ENCODE data around the gene SEL1L3.

The SEL1L3 gene

DNA sequence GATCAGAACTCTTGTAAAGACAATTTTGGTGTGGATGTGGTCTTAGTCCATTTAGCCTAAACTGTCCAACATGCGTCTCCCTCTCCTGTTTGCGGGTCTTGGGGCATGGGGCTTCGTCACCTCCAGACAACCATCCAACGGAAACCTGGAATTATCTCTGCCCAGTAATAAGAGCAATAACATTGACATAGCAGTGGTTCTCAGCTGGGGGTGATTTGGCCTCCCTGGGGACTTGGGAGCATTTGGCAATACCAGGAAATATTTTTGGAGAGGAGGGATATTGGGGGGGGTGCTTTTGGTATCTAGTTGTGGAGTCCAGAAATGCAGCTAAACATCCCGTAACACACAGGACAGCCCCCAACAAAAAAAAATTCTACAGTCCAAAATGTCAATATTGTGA lies 47.2 kb downstream of the SEL1L3 start:
- no peak for DNase-seq

DNA sequence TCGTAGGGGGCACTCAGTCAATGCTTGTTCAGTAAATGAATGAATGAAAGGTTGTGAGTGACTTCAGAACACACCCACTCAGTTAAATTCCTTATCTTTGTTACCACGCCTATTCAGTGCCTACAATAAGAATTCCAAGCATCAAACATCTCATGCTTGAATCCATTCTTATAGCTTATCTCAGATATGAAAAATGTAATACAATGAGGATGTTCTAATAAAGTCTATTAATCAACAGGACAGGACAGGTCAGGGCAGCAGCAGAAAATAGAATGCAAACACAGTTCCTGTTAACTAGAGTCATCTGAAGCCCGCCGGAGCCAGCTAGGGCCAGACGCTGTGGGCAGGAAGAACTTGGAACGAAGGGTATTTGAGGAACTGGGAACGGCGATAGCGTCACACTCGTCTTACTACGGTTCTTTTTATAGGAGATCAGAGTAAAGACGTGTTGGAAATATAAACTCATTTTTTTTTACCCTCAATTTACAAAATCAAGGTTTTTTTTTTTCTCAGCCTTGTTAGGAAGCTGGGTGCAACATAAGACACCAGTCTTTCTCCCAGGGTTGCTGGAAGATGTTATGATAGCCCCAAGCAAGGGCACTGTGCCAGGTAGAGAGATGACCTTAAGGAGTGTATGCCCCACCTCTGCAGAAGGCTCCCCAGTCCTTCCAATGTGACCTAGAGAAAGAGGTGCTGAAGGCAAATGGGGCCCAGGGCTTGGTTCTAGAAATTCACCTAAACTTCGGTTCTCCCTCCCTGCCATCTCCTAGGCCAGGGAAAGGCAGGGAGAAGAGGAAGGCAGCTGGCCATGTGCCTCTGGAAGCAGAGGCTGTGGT lies 48.3 kb downstream of the SEL1L3 start:
- DNase-seq: no peak

DNA sequence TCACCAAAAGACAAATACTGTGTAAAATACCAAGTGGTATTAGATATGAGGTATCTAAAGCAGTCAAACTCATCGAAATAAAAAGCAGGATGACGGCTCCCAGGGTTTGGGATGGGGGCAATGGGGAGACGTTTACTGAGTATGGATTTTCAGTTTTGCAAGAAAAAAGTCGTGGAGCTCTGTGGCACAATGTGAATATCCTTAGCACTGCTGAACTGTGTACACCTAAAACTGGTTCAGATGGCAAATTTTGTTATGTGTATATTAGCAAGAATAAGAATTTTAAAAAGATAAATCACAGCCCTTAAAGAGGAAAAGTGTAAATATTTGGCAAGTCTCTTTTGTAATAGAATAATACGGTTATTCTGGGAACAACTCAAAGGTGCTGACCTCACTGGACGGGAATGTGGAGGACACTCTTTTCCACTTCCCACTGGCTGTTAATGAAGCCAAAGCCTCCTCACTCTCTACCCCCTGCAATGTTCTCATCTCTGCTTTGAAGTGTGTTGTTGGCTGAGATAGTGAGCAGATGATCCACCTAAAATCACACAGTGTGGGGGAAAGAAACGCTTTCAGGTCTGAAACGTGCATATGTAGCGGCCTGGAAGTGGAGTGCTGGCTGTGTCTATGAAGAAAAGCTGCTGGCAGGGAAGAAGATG lies 49.2 kb downstream of the SEL1L3 start:
- no peak for DNase-seq

DNA sequence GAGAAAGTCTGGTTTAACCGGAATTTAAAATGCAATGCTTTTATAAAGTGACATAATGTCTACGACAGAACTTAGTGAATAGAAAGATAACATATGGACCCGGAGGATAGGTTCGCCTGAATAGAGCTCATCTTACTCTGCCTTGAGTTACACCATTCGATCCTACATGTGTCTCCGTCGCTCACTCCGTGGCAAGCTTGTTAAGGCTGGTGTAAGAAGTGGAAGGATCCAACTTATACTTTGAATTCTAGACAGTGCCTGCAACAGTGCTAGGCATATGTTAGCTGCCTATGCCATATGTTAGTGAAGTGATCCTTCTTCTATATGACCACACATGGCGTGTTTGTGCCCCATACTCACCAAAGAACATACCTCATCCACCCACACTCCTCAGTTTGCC lies 50.9 kb downstream of the SEL1L3 start:
- DNase-seq: no peak

DNA sequence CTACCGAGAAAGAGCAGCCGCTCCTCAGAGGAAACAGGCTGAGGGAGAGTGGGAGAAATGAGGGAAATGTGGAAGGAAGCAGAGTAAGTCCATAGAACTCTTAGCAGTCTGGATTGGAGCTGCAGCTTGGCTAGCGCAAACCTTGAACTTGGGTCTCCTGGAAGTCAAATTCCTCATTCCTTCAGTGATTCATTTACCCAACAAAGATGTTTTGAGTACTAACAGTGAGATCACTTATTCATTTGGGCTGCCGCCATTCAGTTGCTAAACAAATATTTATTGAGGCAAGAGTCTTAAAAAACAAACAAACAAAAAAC lies 51.5 kb downstream of the SEL1L3 start:
- DNase-seq: no peak

DNA sequence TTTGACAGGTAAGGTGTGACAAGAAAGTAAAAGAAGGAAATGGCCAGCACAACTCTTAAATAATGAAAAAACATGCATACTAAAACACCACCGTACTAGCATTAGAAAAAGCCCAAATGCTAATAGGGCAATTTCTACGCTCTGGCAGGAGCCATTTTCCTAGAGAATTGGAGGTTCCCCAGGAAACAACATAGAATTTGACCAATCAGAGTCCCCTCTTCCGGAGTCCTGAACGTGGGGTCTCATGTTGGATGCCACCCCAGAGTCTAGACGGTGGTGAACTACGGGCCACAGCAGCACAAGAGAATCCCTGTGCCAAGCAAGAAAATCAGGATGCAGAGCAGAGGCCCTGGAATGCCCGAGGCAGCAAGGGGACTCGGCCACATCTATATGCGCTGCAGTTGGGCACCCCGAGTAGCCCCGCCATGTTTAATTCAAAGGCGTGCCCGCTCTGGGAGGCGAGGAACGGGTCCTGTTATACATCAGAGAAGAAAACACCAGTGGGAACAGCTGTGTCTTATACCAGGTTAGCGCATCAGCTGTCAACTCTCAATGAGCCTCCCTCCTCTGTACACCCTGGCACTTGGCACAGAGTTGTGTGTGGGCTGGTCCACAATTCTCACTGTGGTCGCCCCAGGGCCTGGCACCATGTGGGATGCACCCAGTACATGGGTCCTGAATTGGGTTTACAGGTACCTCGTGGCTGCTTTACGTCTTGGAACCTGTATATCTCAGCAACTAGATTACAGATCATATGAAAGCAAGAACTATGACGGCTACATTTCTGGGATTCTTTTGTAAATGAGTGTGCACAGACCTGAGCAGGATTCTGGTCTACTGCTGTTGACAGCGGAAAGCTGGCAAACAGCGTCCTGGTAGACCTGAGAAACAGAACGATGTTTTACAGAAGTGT lies 52.1 kb downstream of the SEL1L3 start:
- DNase-seq: no peak

DNA sequence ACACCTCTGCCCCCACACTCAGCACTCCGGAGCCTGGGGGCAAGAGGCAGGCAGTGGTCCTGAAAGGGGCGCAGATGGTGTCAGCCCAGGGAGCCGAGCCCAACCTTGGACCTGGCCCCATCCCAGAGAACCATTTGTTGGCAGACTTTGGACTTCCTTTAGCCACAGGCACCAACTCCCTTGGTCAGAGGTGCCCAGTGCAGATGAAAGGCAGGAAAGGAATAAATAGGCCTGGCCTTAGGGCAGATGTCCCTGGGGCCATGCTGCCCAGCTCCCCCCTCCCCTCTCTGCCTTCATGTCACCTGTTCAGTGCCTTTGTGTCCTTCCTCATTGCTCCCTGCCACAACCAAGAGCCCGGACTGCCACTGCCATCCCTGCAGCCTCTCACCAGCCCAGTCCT lies 52.8 kb downstream of the SEL1L3 start:
- no peak for DNase-seq

DNA sequence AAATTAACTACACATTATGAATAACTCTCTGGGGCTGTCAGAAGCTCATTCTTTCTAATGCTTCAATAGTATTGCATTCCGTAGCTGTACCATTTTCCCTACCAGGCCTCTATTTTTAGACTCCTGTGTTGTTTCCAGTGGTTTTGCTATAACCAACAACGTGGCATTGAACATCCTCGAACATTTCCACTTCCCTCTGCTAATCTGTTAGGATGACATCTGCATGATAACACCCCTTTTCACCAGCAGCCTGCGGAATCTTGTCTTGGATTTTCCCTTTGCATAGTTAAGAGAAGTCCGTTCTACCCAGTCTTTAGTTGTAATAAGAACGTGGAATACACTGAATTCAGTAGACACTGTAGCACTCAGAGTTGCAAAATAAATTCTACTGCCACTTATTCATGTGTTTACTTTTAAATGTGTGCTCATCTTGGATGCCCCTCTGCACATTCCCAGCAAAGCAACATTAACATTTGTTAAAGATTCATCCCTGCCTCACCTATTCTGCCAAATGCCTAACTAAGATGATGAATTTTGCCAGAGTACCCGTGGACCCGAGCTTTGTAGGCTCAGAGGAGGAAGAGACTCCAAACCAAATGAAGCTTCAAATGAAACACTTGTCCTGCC lies 55.6 kb downstream of the SEL1L3 start:
- DNase-seq: no peak

DNA sequence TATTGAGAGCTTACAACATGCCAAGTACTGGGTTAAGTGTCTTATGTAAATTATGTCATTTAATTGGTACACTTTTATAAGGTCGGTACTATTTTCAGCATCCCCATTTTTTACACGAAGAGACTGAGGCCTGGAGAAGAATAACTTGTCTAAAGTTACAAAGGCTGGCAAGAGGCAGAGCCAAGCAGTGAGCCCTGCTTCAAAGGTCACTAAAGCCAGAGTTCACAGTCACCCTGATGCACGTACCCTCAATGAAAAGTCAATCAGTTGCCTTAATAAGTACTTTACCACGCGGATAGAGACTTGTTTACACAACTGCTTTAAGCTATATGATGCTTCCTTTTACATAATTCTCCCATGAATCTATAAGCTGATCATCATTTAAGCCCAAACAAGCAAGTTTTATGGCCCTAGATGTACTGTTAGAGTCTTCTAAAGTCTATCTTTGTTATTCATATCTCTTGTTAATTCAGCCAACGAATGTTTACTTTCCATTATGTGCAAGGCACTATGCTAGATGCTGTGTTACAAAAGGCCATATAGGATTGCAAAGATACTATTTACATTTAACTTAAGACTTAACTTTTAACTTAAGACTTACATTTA lies 57.4 kb downstream of the SEL1L3 start:
- no peak for DNase-seq

DNA sequence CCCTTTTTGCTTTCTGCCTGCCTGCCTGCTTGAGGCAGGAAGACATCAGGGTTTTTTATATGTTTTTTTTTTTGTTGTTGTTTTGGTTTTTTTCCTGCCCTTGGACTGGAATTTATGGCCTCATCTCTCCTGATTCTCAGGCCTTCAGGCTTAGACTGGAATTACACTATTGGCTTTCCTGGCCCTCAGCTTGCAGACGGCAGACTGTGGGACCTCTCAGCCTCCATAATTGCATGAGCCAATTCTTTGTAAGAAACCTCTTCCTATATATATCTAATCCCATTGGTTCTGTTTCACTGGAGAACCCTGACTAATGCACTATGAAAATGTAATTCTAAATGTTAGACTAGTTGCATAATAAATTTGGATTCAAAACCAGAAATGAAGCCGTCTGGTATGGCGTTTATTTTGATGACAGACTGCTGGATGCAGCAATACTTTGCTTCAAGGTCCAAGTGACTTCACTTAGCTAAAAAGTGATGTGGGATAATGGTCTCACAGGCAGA lies 59.0 kb downstream of the SEL1L3 start:
- no peak for DNase-seq

DNA sequence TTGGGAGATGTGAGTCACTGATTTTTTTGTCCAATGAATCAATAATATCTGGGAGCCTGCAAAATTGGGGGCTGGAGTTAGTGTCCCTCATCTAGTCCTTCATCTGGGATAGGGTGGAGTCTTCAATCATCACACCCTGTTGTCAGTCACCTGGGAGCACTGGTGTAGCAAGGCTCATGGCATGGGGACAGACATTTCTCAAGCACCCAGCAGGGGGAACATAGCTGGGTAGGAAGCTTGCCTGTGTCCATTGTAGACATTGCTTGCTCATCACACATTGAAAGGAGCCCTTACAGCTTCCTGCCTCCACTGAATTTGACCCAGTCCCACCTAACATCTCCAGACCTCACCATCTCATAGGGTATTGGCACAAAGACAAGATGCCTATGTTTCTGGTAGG lies 61.2 kb downstream of the SEL1L3 start:
- DNase-seq: no peak

DNA sequence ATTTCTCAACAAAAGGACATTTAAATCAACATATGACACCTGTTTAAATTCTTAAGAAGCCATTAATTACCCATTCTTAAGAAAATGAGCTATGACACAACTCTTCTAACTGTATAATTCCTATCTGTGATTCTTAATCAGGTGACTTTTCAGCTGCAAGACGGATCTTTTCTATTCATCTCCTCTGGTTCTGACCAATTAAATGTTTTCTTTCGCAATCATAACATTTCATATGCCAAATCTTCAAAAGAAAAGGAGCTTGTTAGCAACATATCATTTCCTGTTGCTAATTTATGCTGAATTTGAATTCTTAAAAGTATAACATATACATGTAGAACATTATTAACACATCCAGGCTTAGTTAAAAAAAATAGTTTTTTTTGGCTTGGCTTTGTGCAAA lies 62.5 kb downstream of the SEL1L3 start:
- no peak for DNase-seq

DNA sequence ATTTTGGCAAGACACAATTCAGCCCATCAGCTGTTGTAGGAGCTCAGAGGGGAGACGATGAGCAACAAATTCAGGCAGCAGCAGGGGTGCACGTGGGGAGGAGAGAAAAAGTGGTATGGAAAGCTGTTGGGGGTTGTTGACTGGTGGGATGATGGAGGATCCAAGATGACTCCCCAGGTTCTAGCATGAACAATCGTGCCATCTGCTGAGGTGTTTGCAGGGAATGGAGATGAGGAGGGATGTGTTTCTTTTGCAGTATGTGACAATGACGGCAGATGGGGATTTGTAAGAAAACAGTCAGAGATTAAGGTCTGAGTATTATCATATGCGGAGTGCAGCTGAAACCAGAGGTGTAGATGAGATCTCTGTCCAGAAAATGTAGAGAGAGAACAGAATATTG lies 63.3 kb downstream of the SEL1L3 start:
- DNase-seq: no peak

DNA sequence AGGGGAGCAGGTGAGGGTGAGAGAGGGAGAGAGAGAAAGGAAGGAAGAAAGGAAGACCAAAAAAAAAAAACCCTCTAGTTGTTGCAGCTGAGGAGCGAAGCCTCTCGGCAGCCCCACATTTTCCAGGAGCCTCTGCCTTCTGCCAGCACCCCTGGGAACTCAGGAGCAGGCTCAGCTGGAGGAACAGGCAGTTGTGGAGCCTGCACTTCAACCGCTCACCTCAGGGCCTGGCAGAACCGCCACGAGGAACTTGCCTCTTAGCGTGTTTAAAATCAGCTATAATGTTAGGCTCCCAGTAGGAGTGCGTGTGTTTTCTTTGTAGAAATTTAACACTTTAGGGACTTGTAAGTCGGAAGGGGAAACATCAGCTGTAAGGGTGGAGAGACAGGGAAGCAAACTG lies 65.7 kb downstream of the SEL1L3 start:
- no peak for DNase-seq

DNA sequence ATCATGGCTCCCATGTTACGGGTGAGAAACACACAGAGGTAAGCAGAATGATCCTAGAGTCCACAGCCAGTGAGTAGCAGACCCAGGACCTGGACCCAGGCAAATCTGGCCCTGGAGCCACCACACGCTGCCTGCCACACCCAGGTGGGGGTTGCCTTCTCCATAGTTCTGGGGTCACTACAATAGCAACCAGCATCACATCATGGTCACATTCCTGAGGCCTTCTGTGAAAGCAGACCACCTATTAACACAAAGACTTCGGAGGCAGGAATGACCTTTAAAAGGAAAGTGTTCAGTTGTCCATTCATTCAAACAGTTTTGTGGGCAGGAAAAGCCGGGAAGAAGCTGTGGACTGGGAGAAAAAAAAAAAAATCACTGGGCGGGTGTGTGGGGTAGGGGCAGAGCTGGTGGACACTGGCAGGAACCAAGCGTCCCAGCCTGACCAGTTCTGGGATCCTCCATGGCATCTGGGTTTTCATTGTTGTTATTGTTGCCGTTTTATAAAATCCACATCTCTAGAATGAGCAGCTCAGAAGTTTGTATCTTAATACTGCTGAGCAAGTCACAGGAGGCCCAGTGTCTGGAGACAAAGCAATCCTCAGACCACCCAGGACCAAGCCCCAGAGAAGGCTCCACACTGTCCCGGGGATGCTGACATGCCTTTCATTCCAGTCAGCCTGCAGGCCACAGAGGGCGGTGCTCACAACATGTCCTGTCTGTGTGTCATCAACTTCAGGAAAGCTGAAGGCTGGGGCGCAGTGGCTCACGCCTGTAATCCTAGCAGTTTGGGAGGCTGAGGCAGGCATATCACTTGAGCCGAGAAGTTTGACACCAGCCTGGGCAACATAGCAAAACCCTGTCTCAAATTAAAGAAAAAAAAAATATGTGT lies 67.0 kb downstream of the SEL1L3 start:
- DNase-seq: no peak

DNA sequence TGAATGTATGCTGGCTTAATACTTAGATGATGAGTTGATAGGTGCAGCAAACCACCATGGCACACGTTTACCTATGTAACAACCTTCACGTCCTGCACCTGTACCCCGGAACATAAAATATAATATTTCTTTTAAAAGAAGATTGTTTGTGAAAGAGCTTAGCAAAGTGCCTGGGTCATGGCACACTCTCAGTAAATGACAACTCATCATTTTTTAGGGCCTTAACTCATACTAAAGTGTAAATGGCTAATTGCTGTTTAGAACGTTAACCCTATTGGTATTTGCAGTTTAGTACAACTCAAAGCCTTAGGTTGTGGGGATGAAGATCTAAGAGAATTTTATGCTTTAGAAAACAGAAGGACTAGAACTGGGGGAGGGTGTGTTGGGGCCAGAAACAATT lies 67.7 kb downstream of the SEL1L3 start:
- no peak for DNase-seq

DNA sequence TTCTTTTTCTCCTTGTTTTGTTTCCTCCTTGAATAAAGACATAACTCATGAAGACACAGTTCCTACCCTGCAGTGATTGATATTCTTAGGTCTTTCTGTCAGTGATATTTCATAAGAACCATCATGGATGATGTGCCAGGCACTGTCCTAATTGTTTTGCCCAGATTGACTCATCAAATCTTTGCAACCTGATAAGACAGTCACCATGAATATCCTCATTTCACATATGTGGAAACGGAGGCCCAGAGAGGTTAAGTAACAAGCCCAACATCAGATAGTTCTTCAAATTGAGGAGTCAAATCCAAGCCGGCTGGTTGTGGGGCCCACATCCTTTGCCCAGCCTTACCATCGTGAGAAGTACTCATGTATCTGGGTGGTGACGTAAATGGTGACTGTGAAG lies 69.9 kb downstream of the SEL1L3 start:
- no peak for DNase-seq

DNA sequence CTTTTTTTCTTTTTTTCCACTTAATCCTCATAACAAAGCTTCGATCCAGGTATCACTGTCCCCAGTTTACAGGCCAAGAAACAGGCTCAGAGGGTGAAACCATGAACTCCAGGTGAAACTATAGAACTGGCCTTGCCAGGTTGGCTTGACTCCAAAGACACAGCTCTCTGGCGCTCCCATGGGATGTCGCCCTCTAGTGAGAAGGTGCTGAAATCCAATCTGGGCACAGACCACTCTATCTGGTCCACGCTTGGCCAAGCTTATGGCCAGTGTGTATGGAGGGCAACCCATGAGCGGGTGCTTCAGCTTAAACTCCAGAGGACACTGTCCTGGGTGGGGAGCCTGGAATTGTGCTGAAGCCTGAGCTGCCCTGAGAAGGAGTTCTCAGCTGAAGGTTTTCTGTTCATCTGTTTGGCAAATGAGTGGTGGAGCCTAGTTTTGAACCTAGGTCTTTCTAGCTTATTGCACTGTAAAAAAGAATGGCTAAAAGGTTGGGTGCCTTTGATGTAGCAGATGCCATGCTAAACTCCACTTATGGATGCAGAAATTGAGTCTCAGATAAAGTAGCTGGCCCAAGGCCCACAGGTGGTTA lies 70.5 kb downstream of the SEL1L3 start:
- DNase-seq: no peak

DNA sequence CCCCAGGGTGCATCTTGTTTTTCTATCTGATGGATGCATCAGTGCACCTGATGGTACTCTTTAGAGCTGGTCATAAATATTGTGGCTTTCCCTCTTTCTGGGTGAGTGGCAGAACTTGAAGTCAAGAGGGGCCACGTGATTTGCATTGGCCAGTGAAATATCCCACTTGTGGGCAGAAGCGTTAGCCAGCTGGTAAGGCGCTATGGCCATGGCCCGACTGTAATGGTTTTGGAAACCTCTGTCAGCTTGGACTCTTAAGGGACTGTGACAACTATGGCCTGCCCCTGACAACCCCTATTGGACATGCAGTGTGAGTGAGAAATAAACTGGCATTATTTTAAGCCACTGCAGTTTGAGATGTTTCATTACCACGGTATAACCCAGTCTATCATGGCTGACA lies 72.8 kb downstream of the SEL1L3 start:
- peak; percentile 99 for DNase-seq

DNA sequence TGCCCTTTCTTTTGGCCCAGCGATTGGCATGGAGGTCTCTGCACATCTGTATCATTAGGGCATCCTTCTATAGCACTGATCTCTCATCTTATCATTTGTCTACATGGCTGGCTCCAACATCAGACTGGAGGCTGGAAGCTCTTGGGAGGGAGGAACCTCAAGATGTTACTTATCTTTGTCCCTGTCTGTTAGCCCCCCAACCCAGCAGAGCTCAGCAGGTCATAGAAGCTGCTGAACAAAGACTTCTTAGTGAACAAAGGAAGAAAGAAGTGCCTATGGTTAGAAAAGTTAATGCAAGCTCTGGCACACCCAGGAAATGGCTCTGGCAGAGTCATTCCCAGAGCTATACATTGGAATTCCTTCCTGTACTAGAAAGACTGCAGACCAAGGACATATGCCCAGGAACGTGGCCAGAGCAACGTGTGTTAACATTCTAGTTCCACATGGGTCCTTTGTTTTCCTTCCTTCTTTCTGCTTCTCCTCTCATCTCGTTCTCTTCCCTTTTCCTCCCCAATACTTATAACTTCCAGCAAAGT lies 74.0 kb downstream of the SEL1L3 start:
- DNase-seq: no peak

DNA sequence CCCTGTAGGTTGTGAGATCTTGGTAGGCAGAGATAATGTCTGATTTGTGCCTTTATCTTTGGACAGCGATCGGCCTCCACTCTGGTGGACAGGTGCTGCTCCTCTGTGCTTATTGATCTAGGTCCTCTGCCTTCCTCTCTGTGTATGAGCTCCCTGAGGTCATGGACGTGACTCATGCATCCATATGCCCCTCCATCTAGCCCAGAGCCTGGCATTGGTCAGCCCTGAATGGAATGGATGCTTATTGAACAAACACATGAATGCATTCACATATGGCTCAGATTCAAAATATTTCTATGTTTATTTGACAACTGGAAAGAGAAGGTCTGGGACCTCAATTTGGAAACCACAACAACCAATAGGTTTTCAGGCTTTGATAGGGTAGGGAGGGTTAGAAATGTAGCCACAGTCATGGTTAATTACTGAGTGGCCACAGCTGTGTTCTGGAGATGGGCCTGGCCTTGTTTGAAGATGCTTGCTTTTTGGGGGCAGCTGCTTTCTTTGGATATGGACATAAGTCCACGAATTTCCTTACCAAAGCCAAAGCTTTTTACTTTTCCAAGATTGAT lies 76.2 kb downstream of the SEL1L3 start:
- no peak for DNase-seq
